H1 (cell line): Measurements from ENCODE around the gene INPP5E. TPM values are rescaled to one million over a fixed set of nuclear protein-coding genes. Genes with fewer than 3 reads are reported as not detected.

Experiments
- CTCF ChIA-PET: fragments of 300-600 bp; sonication (Branson Sonifier 250); formaldehyde crosslinking; loops from one replicate; lab custom pipeline; 2021; ENCODE audit not compliant: partially characterized antibody; lab: Charles Lee
- POLR2A ChIA-PET: fragments of 300-600 bp; sonication (Branson Sonifier 250); formaldehyde crosslinking; loops from one replicate; lab custom pipeline; 2021; ENCODE audit warnings: inconsistent platforms; ENCODE audit not compliant: partially characterized antibody; lab: Charles Lee
- DNase-seq, 2 experiments: peaks; one replicate each; pipeline versions ENCODE4 v3.0.0 to v3.0.0-alpha.2; 2010 to 2022; ENCODE audit warnings: low spot score in 2 of 2, low read depth in 1 of 2, mixed read lengths in 1 of 2
- FAIRE-seq: peaks from 2 replicates; lab custom pipeline; 2011; peaks lifted over from hg19 to GRCh38; lab: Jason Lieb, UNC
- H2AFZ ChIP-seq: 2 replicates; pipeline ENCODE4 v1.8.1; 2012; ENCODE audit warnings: low read length, inconsistent platforms
- H2AK5ac ChIP-seq: 2 replicates; pipeline ENCODE4 v1.6.1; 2013; ENCODE audit warnings: low read depth, low read length
- H2BK120ac ChIP-seq: replicated peaks from 2 replicates; pipeline ENCODE3; 2013; ENCODE audit warnings: low read depth, low read length, inconsistent platforms
- H2BK12ac ChIP-seq: 2 replicates; pipeline ENCODE4 v1.6.1; 2013; ENCODE audit warnings: low read depth, low read length
- H2BK15ac ChIP-seq: 2 replicates; pipeline ENCODE4 v1.6.1; 2013; ENCODE audit warnings: low read length
- H2BK20ac ChIP-seq: 2 replicates; pipeline ENCODE4 v1.6.1; 2013; ENCODE audit warnings: low read length
- H2BK5ac ChIP-seq: 2 replicates; pipeline ENCODE4 v1.6.1; 2013; ENCODE audit warnings: low read depth, low read length
- H3K14ac ChIP-seq: 2 replicates; pipeline ENCODE4 v1.6.1; 2013; ENCODE audit warnings: inconsistent platforms; ENCODE audit not compliant: insufficient read length
- H3K18ac ChIP-seq: 2 replicates; pipeline ENCODE4 v1.6.1; 2013; ENCODE audit warnings: low read length; ENCODE audit errors: extremely low read depth
- H3K23ac ChIP-seq: 2 replicates; pipeline ENCODE4 v1.6.1; 2013; ENCODE audit warnings: inconsistent platforms; ENCODE audit not compliant: insufficient read length
- H3K23me2 ChIP-seq: 2 replicates; pipeline ENCODE4 v1.6.1; 2013; ENCODE audit warnings: low read depth, low read length
- H3K27ac ChIP-seq: 2 replicates; pipeline ENCODE4 v1.6.1; 2011; ENCODE audit warnings: low read depth, low read length, inconsistent platforms
- H3K27me3 ChIP-seq, 4 experiments: replicated peaks in 1 of 4; 1 replicate in 1 of 4; 2 replicates in 3 of 4; pipeline versions ENCODE4 v1.6.1 to v1.8.1; 2011 to 2013; ENCODE audit warnings: low read length in 3 of 4, mild to moderate bottlenecking in 3 of 4, inconsistent platforms in 2 of 4, mixed read lengths in 2 of 4, moderate library complexity in 1 of 4; ENCODE audit not compliant: control insufficient read depth in 3 of 4, insufficient read depth in 3 of 4; ENCODE audit errors: extremely low read depth in 1 of 4
- H3K36me3 ChIP-seq, 4 experiments: 2 replicates each; pipeline versions ENCODE4 v1.6.1 to v1.8.1; 2011 to 2013; ENCODE audit warnings: mild to moderate bottlenecking in 4 of 4, low read length in 3 of 4, moderate library complexity in 2 of 4, control low read depth in 1 of 4, inconsistent platforms in 1 of 4; ENCODE audit not compliant: insufficient read depth in 4 of 4, control insufficient read depth in 2 of 4
- H3K4ac ChIP-seq: replicated peaks from 2 replicates; pipeline ENCODE3; 2013; ENCODE audit warnings: low read length, low read depth, mixed read lengths, inconsistent platforms; ENCODE audit not compliant: insufficient read length
- H3K4me1 ChIP-seq, 4 experiments: replicated peaks in 1 of 4; 1 replicate in 1 of 4; 2 replicates in 3 of 4; pipeline versions ENCODE4 v1.6.1 to v1.8.1; 2011 to 2013; ENCODE audit warnings: low read length in 3 of 4, inconsistent platforms in 2 of 4, mixed read lengths in 1 of 4; ENCODE audit not compliant: insufficient read depth in 4 of 4, control insufficient read depth in 3 of 4
- H3K4me2 ChIP-seq, 2 experiments: 2 replicates each; pipeline versions ENCODE4 v1.6.1 to v1.8.1; 2011 to 2013; ENCODE audit warnings: low read depth in 2 of 2, low read length in 2 of 2, control low read depth in 1 of 2, inconsistent platforms in 1 of 2, mild to moderate bottlenecking in 1 of 2; ENCODE audit not compliant: insufficient read depth in 1 of 2
- H3K4me3 ChIP-seq, 4 experiments: fragments of 200-600, 300-600 bp in 1 of 4; sonication (generic), shearing (Covaris generic), sonication (Bioruptor Twin) in 1 of 4; 2 replicates each; pipeline versions ENCODE4 v1.5.1 to v1.8.1; 2011 to 2016; ENCODE audit warnings: low read length in 4 of 4, low read depth in 3 of 4, control low read depth in 2 of 4, inconsistent platforms in 2 of 4, mild to moderate bottlenecking in 2 of 4, mixed read lengths in 1 of 4, moderate library complexity in 1 of 4; ENCODE audit not compliant: insufficient read depth in 2 of 4; ENCODE audit errors: extremely low read depth in 1 of 4
- H3K56ac ChIP-seq: replicated peaks from 2 replicates; pipeline ENCODE3; 2013; ENCODE audit warnings: low read depth, mild to moderate bottlenecking, mixed read lengths, low read length, inconsistent platforms; ENCODE audit not compliant: insufficient read length
- H3K79me1 ChIP-seq: 2 replicates; pipeline ENCODE4 v1.6.1; 2013; ENCODE audit warnings: low read depth, low read length, control low read depth
- H3K79me2 ChIP-seq, 2 experiments: 2 replicates each; pipeline versions ENCODE4 v1.6.1 to v1.8.1; 2012 to 2013; ENCODE audit warnings: low read length in 2 of 2, mild to moderate bottlenecking in 2 of 2, inconsistent platforms in 1 of 2; ENCODE audit not compliant: insufficient read depth in 2 of 2, control insufficient read depth in 1 of 2
- H3K9ac ChIP-seq, 4 experiments: replicated peaks in 1 of 4; 1 replicate in 1 of 4; 2 replicates in 3 of 4; pipeline versions ENCODE4 v1.6.1 to v1.8.1; 2011 to 2013; ENCODE audit warnings: low read depth in 3 of 4, low read length in 3 of 4, control low read depth in 2 of 4, mild to moderate bottlenecking in 2 of 4, moderate library complexity in 2 of 4, inconsistent platforms in 1 of 4; ENCODE audit errors: extremely low read depth in 1 of 4
- H3K9me3 ChIP-seq, 2 experiments: 2 replicates each; pipeline versions ENCODE4 v1.6.1 to v1.8.1; 2012 to 2013; ENCODE audit warnings: mild to moderate bottlenecking in 2 of 2, moderate library complexity in 2 of 2, control low read depth in 1 of 2, inconsistent platforms in 1 of 2, low read depth in 1 of 2, low read length in 1 of 2, mixed read lengths in 1 of 2; ENCODE audit not compliant: insufficient read depth in 2 of 2
- H4K20me1 ChIP-seq, 2 experiments: replicated peaks in 1 of 2; 2 replicates each; pipeline versions ENCODE3 to v1.8.1; 2011 to 2013; ENCODE audit warnings: inconsistent platforms in 2 of 2, low read length in 2 of 2, mild to moderate bottlenecking in 1 of 2; ENCODE audit not compliant: insufficient read depth in 2 of 2, control insufficient read depth in 1 of 2
- H4K5ac ChIP-seq: 2 replicates; pipeline ENCODE4 v1.6.1; 2013; ENCODE audit warnings: low read length, low read depth, mixed read lengths, inconsistent platforms; ENCODE audit not compliant: insufficient read length
- H4K8ac ChIP-seq: 2 replicates; pipeline ENCODE4 v1.8.0; 2013; ENCODE audit warnings: mild to moderate bottlenecking, moderate library complexity, low read length, inconsistent platforms; ENCODE audit not compliant: insufficient read depth; ENCODE audit errors: extremely low read depth
- H4K91ac ChIP-seq: replicated peaks from 2 replicates; pipeline ENCODE3; 2013; ENCODE audit warnings: low read length, mixed read lengths, inconsistent platforms; ENCODE audit not compliant: insufficient read length
- CHD2 ChIP-seq: IDR thresholded peaks from 2 replicates; pipeline ENCODE4 v1.6.1; 2012; ENCODE audit warnings: low read length, improper control_type of control experiment
- PHF8 ChIP-seq: fragments of 200-600 bp; sonication (generic); conservative IDR thresholded peaks from 2 replicates; pipeline ENCODE4 v1.7.1; 2012; ENCODE audit warnings: low read depth, mild to moderate bottlenecking, inconsistent platforms, low read length, moderate library complexity
- WGBS, 2 experiments: shearing (Covaris generic) in 1 of 2; methylation state at CpG; one replicate each; pipeline versions ENCODE4 v1.1.6 to v1.1.7; 2013 to 2015; ENCODE audit warnings: low lambda C conversion rate in 2 of 2, mixed read lengths in 2 of 2, inconsistent platforms in 1 of 2, low coverage in 1 of 2, missing lambda C conversion rate in 1 of 2; ENCODE audit not compliant: insufficient replicate concordance in 2 of 2, insufficient coverage in 1 of 2, insufficient read length in 1 of 2; ENCODE audit errors: extremely low coverage in 1 of 2, missing lambda C conversion rate in 1 of 2; 5-methylcytosine and 5-hydroxymethylcytosine counted together
- polyA plus RNA-seq, 7 experiments: library from polyadenylated mRNA; depleted of rRNA in 3 of 7; stranded (reverse) in 5 of 7; unstranded in 2 of 7; fragments of >200 nt in 5 of 7; fragments of 200-250 nt in 2 of 7; gene quantifications; 1 replicate in 5 of 7; 2 replicates in 1 of 7; 4 replicates in 1 of 7; pipeline versions ENCODE4 v1.2.1 to v1.2.3, GENCODE V29; 2011 to 2013; ENCODE audit warnings: missing spikeins in 2 of 7, mixed read lengths in 2 of 7
- total RNA-seq: library from RNA; stranded (reverse); fragmentation: NEBNext Ultra II Directional; extraction: Animal tissue kit (Norgen Biotek cat#: 25700); gene quantifications from 2 replicates; pipeline ENCODE4 v1.2.1, GENCODE V29; 2021

The INPP5E gene
- total and polyA plus RNA-seq, 2 of the 8 experiments (the other 6 are each of a cell fraction or from before 2014, with no cell fraction given) = 8.7 to 11.3 TPM

DNA sequence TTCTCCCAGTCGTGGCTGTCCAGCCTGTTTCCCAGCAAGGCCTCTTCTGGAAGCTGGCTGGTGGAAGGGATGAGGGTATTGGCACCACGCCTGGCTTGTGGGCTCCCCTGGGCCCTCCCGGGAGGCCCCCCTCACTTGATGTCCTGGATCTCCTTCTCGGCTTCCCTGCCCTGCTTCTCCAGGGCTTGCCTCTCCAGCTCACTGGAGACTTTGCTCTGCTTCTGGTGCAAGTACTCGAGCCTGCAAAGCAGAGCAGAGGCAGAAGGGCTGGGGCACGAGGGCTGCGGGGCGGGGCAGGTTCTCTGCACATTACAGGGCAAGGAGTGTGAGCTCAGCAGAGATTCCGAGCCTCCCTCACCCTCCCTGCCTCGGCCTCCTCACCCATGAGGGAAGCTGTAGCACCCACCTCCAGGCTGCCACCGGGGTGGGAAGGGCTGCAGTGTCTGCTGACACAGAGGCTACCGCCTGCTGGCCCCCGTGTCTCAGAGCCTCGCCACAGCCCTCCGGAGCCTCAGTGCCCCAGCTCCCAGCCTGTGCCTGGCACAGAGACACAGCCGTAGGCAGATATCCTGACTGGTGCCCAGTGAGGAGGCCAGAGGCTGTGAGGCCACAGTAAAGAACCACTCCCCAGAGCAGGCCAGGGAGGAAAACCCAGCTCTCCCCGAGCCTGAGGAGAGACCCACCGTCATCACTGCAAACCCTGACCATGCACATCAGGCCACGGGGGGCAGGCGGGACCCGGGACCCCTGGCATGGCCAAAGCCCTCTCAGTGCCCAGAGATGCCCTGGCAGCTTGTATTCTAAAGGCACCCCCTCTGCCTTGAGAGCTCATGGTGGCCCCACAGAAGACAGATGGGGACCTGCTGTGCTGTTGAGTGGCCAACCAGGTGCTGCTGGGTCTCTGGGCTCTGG is 46.9 kb downstream of the INPP5E start:
- FAIRE-seq = no peak
- Histone ChIP-seq H3K23ac (no peak overlapping the region), H2AFZ (no peak overlapping the region), H3K14ac (no peak overlapping the region), H2BK120ac (no peak overlapping the region), H3K4me1 (no peaks in the 10 kb centered on the region), H2BK15ac (no peak overlapping the region), H3K4me3 (no peak overlapping the region), H3K36me3 (peaks cover 39 to 84% (median 68%) of the 10 kb centered on the region in 4 experiments), H3K9ac (no peak overlapping the region), H3K27ac (no peak overlapping the region), H3K79me2 (peaks cover 0 to 6% of the 10 kb centered on the region in 2 experiments; a peak in 1 of 4 replicates), H3K56ac (no peak overlapping the region), H4K91ac (no peak overlapping the region), H3K4me2 (no peak overlapping the region), H4K20me1 (peaks cover 5 to 12% of the 10 kb centered on the region in 2 experiments), H2BK5ac (no peak overlapping the region), H2AK5ac (no peak overlapping the region), H2BK12ac (no peak overlapping the region), H3K23me2 (no peaks in the 10 kb centered on the region), H3K27me3 (no peaks in the 10 kb centered on the region), H4K5ac (no peak overlapping the region), H2BK20ac (no peak overlapping the region), H3K79me1 (peaks cover 2% of the 10 kb centered on the region; the same call in 1 of the 2 replicates), H4K8ac (no peak overlapping the region; the same call in 1 of the 2 replicates), H3K9me3 (no peaks in the 10 kb centered on the region), H3K4ac (no peak overlapping the region), H3K18ac (no peak overlapping the region)
- ChIA-PET CTCF (interaction anchor here (0.9 to 2.3 kb wide), 6 partner anchors 11 to 92 kb away, joined by 3 to 11 read pairs (median 3); partner anchors contain the start of gene DNLZ), POLR2A (interaction anchor here (0.8 to 14.6 kb wide), 14 partner anchors 5 to 82 kb away, joined by 3 to 139 read pairs (median 6); partner anchors contain the start of gene SNAPC4)
- TF ChIP-seq PHF8 (no peak), CHD2 (no peak)
- 90% methylated on average over 18 of the region's 21 CpGs; no CpG with 5 or more reads in 1 of the 2 experiments for WGBS, 2 experiments
- no peak for DNase-seq
